ENCODE measurements around the gene CCNO. TPM values are rescaled to one million over a fixed set of nuclear protein-coding genes. Genes with fewer than 3 reads are reported as not detected.

CCNO gene
- total RNA-seq, 6 experiments from 2014 or later, result 0.31 to 0.75 TPM; not detected in 4

GRCh38 chr5:55254802-55255201 is 21.4 kb upstream of the CCNO start:
- H3K4me3 ChIP-seq, result no peak overlapping the region
- no peaks in the 10 kb centered on the region for H3K9me3 ChIP-seq
- TF ChIP-seq, protein P1, sequence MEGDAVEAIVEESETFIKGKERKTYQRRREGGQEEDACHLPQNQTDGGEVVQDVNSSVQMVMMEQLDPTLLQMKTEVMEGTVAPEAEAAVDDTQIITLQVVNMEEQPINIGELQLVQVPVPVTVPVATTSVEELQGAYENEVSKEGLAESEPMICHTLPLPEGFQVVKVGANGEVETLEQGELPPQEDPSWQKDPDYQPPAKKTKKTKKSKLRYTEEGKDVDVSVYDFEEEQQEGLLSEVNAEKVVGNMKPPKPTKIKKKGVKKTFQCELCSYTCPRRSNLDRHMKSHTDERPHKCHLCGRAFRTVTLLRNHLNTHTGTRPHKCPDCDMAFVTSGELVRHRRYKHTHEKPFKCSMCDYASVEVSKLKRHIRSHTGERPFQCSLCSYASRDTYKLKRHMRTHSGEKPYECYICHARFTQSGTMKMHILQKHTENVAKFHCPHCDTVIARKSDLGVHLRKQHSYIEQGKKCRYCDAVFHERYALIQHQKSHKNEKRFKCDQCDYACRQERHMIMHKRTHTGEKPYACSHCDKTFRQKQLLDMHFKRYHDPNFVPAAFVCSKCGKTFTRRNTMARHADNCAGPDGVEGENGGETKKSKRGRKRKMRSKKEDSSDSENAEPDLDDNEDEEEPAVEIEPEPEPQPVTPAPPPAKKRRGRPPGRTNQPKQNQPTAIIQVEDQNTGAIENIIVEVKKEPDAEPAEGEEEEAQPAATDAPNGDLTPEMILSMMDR (IDR thresholded peaks at IDR 0.05), result no peak
- no peak for TF ChIP-seq POLR2A (IDR thresholded peaks at IDR 0.05)
- 90% methylated on average over 4 of the region's 4 CpGs for WGBS (ENCODE audit: insufficient coverage, low coverage, low lambda C conversion rate, missing lambda C conversion rate)
- no peaks in the 10 kb centered on the region for H3K4me1 ChIP-seq
- no peak for ATAC-seq
- intact Hi-C loops (cut with DNase I), result no loop called here
- no peak overlapping the region for H3K27ac ChIP-seq
- DNase-seq, result no peak
- H3K27me3 ChIP-seq, result no peaks in the 10 kb centered on the region
- peaks cover 0 to 32% (median 18%) of the 10 kb centered on the region in 4 donors for H3K36me3 ChIP-seq

- 54% methylated on average over 1 of the region's 1 CpG for WGBS (ENCODE audit: insufficient coverage, low coverage, low lambda C conversion rate, missing lambda C conversion rate)
- H3K4me1 ChIP-seq, result no peaks in the 10 kb centered on the region
- no peak overlapping the region for H3K4me3 ChIP-seq
- no peak for DNase-seq
- TF ChIP-seq, protein P1 (IDR thresholded peaks at IDR 0.05), result no peak
- TF ChIP-seq POLR2A (IDR thresholded peaks at IDR 0.05), result no peak
- H3K36me3 ChIP-seq, result peaks cover 0 to 4% (median under 1%) of the 10 kb centered on the region in 4 donors
- intact Hi-C loops (cut with DNase I), result no loop called here
- H3K27me3 ChIP-seq, result no peaks in the 10 kb centered on the region
- peaks cover 0 to 3% (median 0%) of the 10 kb centered on the region in 4 donors for H3K9me3 ChIP-seq
- ATAC-seq, result no peak
- no peak overlapping the region for H3K27ac ChIP-seq
Measured at GRCh38 chr5:55250064-55250463, 16.7 kb upstream of the CCNO start.

DNA sequence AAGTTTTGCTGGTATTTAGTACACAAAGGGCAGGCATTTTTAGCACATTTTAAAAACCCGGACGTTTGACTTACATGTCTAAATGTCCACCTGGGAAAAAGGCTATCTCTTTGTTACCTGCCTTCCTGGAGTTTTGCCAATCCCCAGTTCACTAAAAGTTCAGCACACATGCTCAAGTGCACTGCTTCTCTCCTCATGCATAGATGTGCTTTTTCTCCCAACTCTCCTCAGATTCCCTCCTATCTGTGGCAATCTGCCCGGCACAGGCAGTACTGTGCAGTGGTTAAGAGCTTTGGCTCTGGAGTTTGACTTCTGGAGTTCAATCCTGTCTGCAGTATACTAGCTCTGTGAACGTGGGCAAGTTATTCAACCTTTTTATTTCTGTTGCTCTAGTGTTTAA is 8.3 kb upstream of the CCNO start:
- WGBS (ENCODE audit: insufficient coverage, low coverage, low lambda C conversion rate, missing lambda C conversion rate), result 39% methylated on average over 4 of the region's 4 CpGs
- no peak overlapping the region for H3K4me3 ChIP-seq
- DNase-seq (no peak), ATAC-seq (no peak)
- H3K27ac ChIP-seq, result no peak overlapping the region
- H3K9me3 ChIP-seq, result no peaks in the 10 kb centered on the region
- no peaks in the 10 kb centered on the region for H3K36me3 ChIP-seq
- no peaks in the 10 kb centered on the region for H3K27me3 ChIP-seq
- TF ChIP-seq, protein P1 (IDR thresholded peaks at IDR 0.05), result no peak
- TF ChIP-seq POLR2A (IDR thresholded peaks at IDR 0.05), result no peak
- intact Hi-C loops (cut with DNase I), result no loop called here
- no peaks in the 10 kb centered on the region for H3K4me1 ChIP-seq

DNA sequence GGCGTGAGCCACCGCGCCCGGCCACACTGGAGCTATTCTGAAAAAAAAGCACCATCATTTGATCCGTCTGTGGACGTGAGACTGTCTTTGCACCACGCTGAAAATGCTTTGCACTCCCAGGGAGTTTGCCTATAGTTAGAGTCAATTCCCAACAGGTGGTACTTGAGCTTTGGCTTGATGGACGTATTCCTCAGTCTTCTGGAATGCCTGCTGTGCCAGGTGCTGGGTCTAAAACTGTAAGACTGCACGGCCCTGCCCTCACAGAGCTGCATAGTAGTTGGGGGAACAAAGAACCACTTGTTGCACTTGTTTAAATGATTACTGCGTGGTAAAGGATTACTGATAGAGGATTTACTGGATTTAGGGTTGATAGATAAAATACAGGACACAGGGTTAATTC is 3.4 kb upstream of the CCNO start:
- no peak overlapping the region for H3K27ac ChIP-seq
- H3K4me3 ChIP-seq, result no peak overlapping the region
- peaks cover 0 to 23% (median 7%) of the 10 kb centered on the region in 4 donors for H3K4me1 ChIP-seq
- WGBS (ENCODE audit: insufficient coverage, low coverage, low lambda C conversion rate, missing lambda C conversion rate), result 73% methylated on average over 9 of the region's 10 CpGs
- no peaks in the 10 kb centered on the region for H3K36me3 ChIP-seq
- peaks cover 0 to 16% of the 10 kb centered on the region in 2 donors for H3K27me3 ChIP-seq
- no peak for DNase-seq
- H3K9me3 ChIP-seq, result no peaks in the 10 kb centered on the region
- TF ChIP-seq POLR2A (IDR thresholded peaks at IDR 0.05), result no peak
- TF ChIP-seq, protein P1 (IDR thresholded peaks at IDR 0.05), result no peak
- ATAC-seq, result no peak
- intact Hi-C loops (cut with DNase I), result no loop called here
